GM12892 (cell line): ENCODE data around the gene GALNS.

Experiments
- POLR2A ChIP-seq: IDR thresholded peaks from 2 replicates; pipeline ENCODE4 v1.6.1; 2011; ENCODE audit warnings: low read depth, low read length, control low read depth
- POLR2AphosphoS5 ChIP-seq: IDR thresholded peaks from 2 replicates; pipeline ENCODE4 v1.6.1; 2011; ENCODE audit warnings: low read depth, low read length, control low read depth

- TF ChIP-seq POLR2A (no peak), POLR2AphosphoS5 (no peak)
Measured at GRCh38 chr16:88805340-88805715, 51.4 kb downstream of the GALNS start.
